ENCODE results near the gene NSD2.

DNA sequence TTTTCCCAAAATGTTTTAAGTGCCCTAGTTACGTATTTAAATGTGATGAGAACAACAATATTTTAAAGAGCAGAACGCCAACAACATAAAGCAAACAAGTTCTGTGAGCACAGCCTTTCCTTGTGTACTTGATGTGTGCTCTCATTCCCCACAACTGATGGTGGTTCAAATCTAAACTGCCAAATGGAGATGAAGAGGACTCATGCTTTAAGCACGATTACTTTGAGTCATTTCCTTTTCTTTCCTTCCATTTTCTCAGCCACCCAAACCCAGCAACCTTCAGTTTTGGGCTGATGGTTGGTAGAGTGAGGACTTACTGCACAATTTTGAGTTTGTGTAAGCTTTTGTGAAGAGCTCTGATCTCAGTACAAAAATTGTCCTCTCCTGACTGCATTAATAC lies 1.7 kb downstream of the NSD2 start:
- TF ChIP-seq POLR2AphosphoS5 (IDR thresholded peaks at IDR 0.05; ENCODE audit: borderline replicate concordance, low read depth, low read length) = no peak
- TF ChIP-seq EZH2 (IDR thresholded peaks at IDR 0.05) = no peak
- no peak for TF ChIP-seq FOXP2 (optimal IDR thresholded peaks at IDR 0.05; ENCODE audit: control extremely low read depth, extremely low read length, insufficient read depth)
